ENCODE measurements around the gene MPIG6B.
A peak's percentile ranks its signal among the peaks of the same experiment; 100 is the strongest.

The MPIG6B gene

DNA sequence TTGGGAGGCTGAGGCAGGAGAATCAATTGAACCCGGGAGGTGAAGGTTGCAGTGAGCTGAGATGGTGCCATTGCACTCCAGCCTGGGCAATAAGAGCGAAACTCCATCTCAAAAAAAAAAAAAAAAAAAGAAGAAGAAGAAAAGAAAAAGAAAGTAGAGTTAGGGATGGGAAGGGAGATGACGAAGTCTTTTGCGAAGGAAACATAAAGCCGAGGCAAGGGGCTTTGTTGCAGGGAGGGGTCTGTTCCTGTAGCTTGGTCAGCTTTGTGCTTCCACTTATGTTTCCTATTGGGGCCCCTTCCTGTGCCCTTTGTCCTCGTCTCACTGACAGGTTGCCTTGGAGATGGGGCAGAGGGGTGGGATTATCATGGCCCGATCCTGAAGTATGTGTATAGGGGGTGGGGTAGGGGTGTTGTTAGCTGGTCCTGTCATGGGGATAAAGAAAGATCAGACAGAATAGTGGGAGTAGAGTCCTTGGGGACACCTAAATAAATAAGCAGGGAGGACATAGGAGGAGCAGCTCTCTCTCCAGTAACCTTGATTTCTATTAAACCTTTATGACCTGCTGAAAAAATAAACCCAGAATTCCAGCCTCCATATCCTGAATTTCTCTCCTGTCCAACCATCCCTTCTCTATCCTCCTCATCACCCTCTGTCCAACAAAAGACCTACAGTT is 14.3 kb downstream of the MPIG6B start:
- DNase-seq (ENCODE audit: low read depth in 2 of 2), result no peak

- peak in 1 of 2 experiments; percentile 36 for DNase-seq (ENCODE audit: low read depth in 2 of 2)
These were observed 15.1 kb downstream of the MPIG6B start for GRCh38 chr6:31737991-31738979.

GRCh38 chr6:31739639-31740396 is 16.6 kb downstream of the MPIG6B start, which contains the start of gene MSH5:
Gene MSH5 (plus strand): TSS chr6:31740005. CDS start chr6:31740467, 462 bp downstream.
- peak; percentile 96 to 97 for DNase-seq (ENCODE audit: low read depth in 2 of 2)

GRCh38 chr6:31740397-31741223 is 17.4 kb downstream of the MPIG6B start:
- DNase-seq (ENCODE audit: low read depth in 2 of 2), result no peak

DNA sequence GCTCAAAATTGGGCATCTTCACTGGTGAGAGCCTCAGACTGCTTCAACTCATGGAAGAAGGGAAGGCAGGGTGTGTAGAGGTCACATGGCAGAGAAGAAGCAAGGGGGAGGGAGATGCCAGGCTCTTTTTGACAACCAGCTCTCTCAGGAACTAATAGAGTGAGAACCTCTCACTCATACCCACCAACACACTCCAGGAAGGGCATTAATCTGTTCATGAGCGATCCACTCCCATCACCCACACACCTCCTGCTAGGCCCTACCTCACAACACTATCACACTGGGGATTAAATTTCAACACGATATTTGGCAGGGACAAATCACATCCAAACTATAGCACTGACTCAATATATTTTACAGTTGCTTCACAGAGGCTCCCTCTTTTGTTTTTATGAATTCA is 18.6 kb downstream of the MPIG6B start:
- DNase-seq (ENCODE audit: low read depth in 2 of 2), result no peak

- DNase-seq (ENCODE audit: low read depth in 2 of 2), result no peak
These were observed 19.7 kb downstream of the MPIG6B start for GRCh38 chr6:31742894-31743293.

GRCh38 chr6:31744422-31744821 is 21.2 kb downstream of the MPIG6B start:
- no peak for DNase-seq (ENCODE audit: low read depth in 2 of 2)

DNA sequence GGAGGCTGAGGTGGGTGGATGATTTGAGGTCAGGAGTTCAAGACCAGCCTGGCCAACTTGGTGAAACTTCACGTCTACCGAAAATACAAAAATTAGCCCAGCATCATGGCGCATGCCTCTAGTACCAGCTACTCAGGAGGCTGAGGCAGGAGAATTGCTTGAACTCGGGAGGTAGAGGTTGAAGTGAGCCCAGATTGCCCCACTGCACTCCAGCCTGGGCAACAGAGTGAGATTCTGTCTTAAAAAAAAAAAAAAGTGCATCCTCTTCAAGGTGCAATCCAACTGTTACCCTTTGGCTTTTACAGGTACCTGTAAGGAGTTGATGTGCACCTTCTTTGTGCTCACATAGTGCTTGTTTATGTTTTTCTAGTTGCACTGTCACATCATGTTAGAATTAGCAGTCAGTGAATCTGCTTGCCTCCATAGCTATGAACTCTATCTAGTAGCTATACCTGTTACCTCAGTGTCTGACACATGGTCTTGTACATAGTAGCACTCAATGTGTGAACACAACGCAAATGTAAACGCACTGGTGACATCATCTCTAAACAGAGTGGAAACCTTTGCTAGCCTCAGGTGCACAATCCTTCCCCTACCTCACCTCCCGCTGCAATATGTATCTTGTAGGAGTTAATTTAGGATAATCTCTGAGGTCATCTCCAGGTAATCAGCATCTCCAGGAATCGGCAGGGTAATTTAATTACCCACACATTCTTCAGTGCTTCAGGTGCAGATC is 26.3 kb downstream of the MPIG6B start:
- no peak for DNase-seq (ENCODE audit: low read depth in 2 of 2)

DNA sequence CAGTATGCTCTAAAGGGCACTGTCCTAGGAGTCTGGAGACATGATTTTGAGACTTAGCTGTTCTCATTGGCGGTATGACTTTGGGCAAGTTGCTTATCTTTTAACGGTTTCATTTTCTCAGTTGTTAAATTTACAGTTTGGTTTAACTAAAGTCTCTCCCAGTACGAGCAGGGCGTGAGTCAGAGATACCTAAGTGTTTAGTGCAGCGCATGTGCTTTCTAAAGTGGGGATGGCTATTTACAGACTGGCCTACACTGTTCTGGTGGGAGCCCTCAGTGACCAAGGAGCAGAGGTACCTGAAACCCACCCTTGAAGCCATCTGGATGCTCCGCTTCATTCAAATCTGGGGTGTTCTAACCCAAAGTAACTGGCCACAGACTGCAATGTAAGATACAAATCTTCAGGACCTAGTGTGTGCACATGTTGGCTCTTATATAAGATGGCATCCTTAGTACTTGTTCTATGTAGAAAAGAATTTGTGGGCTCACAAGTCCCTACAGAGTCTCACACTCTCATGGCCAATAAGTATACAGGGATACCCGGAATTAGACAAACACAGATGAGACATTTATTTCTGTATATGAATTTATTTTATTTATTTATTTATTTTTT is 27.3 kb downstream of the MPIG6B start:
- no peak for DNase-seq (ENCODE audit: low read depth in 2 of 2)

GRCh38 chr6:31752739-31753319 is 29.7 kb downstream of the MPIG6B start:
- no peak for DNase-seq (ENCODE audit: low read depth in 2 of 2)

DNA sequence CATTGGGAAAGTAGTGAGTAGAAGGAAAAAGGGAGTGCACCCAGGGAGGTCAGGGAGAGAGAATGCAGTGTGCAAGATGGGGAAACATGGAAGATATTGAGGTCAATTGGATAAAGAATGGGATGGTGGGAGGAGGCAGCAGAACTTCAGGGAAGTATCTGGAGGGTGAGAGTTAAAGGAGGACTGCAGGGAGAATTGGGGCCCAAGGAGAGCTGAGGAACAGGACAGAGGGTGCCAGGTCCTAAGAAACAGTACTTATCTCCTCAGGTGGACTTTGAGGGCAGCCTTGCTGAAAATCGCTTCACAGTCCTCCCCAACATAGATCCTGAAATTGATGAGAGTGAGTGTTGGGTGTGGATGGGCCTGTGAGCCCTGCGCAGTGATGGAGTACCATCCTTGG is 35.1 kb downstream of the MPIG6B start:
- no peak for DNase-seq (ENCODE audit: low read depth in 2 of 2)

- DNase-seq (ENCODE audit: low read depth in 2 of 2), result no peak
These were observed 37.6 kb downstream of the MPIG6B start for GRCh38 chr6:31760790-31761189.

DNA sequence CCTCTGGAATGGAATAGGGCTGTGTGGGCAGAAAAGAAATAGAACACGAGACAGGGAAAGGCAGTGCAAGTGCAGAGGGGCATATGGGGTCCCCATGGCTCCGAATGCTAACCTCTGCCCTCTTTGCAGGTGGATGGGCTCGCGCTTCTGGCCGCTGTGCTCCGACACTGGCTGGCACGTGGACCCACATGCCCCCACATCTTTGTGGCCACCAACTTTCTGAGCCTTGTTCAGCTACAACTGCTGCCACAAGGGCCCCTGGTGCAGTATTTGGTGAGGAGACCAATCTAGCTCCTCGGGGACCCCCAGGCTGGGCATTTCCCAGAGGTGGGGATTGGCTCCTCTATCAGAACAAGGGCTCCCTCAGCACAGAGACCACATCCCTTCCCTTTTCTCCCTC is 38.2 kb downstream of the MPIG6B start:
- no peak for DNase-seq (ENCODE audit: low read depth in 2 of 2)

DNA sequence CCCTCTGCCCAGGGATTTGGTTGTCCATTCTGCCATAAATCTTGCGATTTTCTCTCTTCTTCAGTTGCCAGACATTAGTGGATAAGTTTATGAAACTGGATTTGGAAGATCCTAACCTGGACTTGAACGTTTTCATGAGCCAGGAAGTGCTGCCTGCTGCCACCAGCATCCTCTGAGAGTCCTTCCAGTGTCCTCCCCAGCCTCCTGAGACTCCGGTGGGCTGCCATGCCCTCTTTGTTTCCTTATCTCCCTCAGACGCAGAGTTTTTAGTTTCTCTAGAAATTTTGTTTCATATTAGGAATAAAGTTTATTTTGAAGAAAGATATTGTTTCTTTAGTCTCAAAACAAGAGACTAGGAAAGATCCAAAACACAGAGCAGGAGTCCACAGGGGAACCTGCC is 39.2 kb downstream of the MPIG6B start, which contains the start of gene SAPCD1:
Gene SAPCD1 (plus strand): TSS at position 301 of the 400 bp plus-strand sequence. CDS start 399 bp downstream, outside the sequence.
- DNase-seq (ENCODE audit: low read depth in 2 of 2), result no peak

DNA sequence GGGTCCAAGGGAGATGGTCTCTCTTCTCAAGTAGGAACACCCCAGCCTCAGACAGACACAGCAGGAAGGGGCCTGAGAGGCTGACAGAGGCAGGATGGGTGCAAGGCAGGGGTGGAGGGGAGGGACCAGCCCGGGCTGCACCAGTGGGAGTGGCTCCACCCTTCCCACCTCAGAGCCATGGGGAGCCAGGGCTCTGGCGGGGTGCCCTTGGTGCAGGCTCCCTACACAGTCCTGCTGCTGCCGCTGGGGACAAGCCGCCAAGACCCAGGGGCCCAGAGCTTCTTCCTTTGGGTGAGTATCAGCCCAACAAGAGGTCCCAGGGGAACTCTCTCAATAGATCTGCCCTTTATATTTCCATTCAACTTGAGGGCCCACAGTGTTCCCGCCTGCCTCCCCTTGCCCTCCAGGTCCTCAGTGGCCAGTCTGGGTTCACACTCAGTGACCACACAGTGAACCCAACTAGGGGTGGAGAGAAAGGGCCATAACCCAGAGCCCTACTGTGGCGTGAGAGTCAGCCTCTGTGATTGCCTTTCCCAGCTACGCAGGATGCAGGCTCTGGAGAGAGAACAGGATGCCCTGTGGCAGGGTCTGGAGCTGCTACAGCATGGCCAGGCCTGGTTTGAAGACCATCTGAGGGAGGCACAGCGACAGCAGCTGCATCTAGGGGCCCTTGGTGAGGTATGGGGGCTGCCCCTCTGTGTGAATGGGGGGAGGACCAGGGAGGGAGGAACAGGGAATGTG is 39.9 kb downstream of the MPIG6B start:
- no peak for DNase-seq (ENCODE audit: low read depth in 2 of 2)

GRCh38 chr6:31763619-31763940 is 40.4 kb downstream of the MPIG6B start:
- DNase-seq (ENCODE audit: low read depth in 2 of 2), result peak in 1 of 2 experiments; percentile 17

GRCh38 chr6:31764198-31764597 is 41.0 kb downstream of the MPIG6B start:
- no peak for DNase-seq (ENCODE audit: low read depth in 2 of 2)

GRCh38 chr6:31765559-31765909 is 42.4 kb downstream of the MPIG6B start:
- no peak for DNase-seq (ENCODE audit: low read depth in 2 of 2)

Data from fibroblast of skin of left biceps (primary cell).